ENCODE results near the gene YPEL2.

Gene YPEL2

GRCh38 chr17:59338498-59338897, 7.0 kb downstream of the YPEL2 start:
- Histone ChIP-seq H3K9me3 (ENCODE audit: control insufficient read depth, insufficient read depth, low read length) (no peaks in the 10 kb centered on the region), H3K9ac (ENCODE audit: low read depth, low read length) (no peak overlapping the region), H3K4me1 (ENCODE audit: insufficient read depth, low read length) (no peaks in the 10 kb centered on the region), H3K36me3 (ENCODE audit: insufficient read depth, low read length) (no peaks in the 10 kb centered on the region)

- Histone ChIP-seq H3K36me3 (ENCODE audit: insufficient read depth, low read length) (no peaks in the 10 kb centered on the region), H3K9me3 (ENCODE audit: control insufficient read depth, insufficient read depth, low read length) (no peaks in the 10 kb centered on the region), H3K4me1 (ENCODE audit: insufficient read depth, low read length) (no peaks in the 10 kb centered on the region), H3K9ac (ENCODE audit: low read depth, low read length) (no peak overlapping the region)
These were observed 10.5 kb downstream of the YPEL2 start for GRCh38 chr17:59341922-59342321.

- no peaks in the 10 kb centered on the region for H3K36me3 ChIP-seq (ENCODE audit: insufficient read depth, low read length)
- no peaks in the 10 kb centered on the region for H3K4me1 ChIP-seq (ENCODE audit: insufficient read depth, low read length)
- no peaks in the 10 kb centered on the region for H3K9me3 ChIP-seq (ENCODE audit: control insufficient read depth, insufficient read depth, low read length)
- H3K9ac ChIP-seq (ENCODE audit: low read depth, low read length) = no peak overlapping the region
These were observed 11.3 kb downstream of the YPEL2 start for GRCh38 chr17:59342681-59343131.

GRCh38 chr17:59345476-59345875, 14.0 kb downstream of the YPEL2 start:
- H3K9ac ChIP-seq (ENCODE audit: low read depth, low read length) = no peak overlapping the region
- no peaks in the 10 kb centered on the region for H3K4me1 ChIP-seq (ENCODE audit: insufficient read depth, low read length)
- no peaks in the 10 kb centered on the region for H3K36me3 ChIP-seq (ENCODE audit: insufficient read depth, low read length)
- H3K9me3 ChIP-seq (ENCODE audit: control insufficient read depth, insufficient read depth, low read length) = no peaks in the 10 kb centered on the region

- Histone ChIP-seq H3K9me3 (ENCODE audit: control insufficient read depth, insufficient read depth, low read length) (no peaks in the 10 kb centered on the region), H3K9ac (ENCODE audit: low read depth, low read length) (no peak overlapping the region), H3K36me3 (ENCODE audit: insufficient read depth, low read length) (no peaks in the 10 kb centered on the region), H3K4me1 (ENCODE audit: insufficient read depth, low read length) (no peaks in the 10 kb centered on the region)
These were observed 14.9 kb downstream of the YPEL2 start for GRCh38 chr17:59346341-59346740.

- Histone ChIP-seq H3K9me3 (ENCODE audit: control insufficient read depth, insufficient read depth, low read length) (no peaks in the 10 kb centered on the region), H3K4me1 (ENCODE audit: insufficient read depth, low read length) (no peaks in the 10 kb centered on the region)
These were observed 15.5 kb downstream of the YPEL2 start for GRCh38 chr17:59346876-59347407.

GRCh38 chr17:59347975-59348391, 16.5 kb downstream of the YPEL2 start:
- H3K4me1 ChIP-seq (ENCODE audit: insufficient read depth, low read length) = no peaks in the 10 kb centered on the region
- H3K9me3 ChIP-seq (ENCODE audit: control insufficient read depth, insufficient read depth, low read length) = no peaks in the 10 kb centered on the region
- no peak overlapping the region for H3K9ac ChIP-seq (ENCODE audit: low read depth, low read length)
- no peaks in the 10 kb centered on the region for H3K36me3 ChIP-seq (ENCODE audit: insufficient read depth, low read length)

More at GRCh38 chr17:59346876-59347407, 15.5 kb downstream of the YPEL2 start:
- no peaks in the 10 kb centered on the region for H3K36me3 ChIP-seq (ENCODE audit: insufficient read depth, low read length)
- H3K9ac ChIP-seq (ENCODE audit: low read depth, low read length) = no peak overlapping the region

GRCh38 chr17:59349178-59349577, 17.7 kb downstream of the YPEL2 start:
- Histone ChIP-seq H3K4me1 (ENCODE audit: insufficient read depth, low read length) (peaks cover 7% of the 10 kb centered on the region; the same call in 1 of the 2 replicates), H3K9ac (ENCODE audit: low read depth, low read length) (no peak overlapping the region), H3K9me3 (ENCODE audit: control insufficient read depth, insufficient read depth, low read length) (no peaks in the 10 kb centered on the region), H3K36me3 (ENCODE audit: insufficient read depth, low read length) (no peaks in the 10 kb centered on the region)

GRCh38 chr17:59353106-59353854, 21.8 kb downstream of the YPEL2 start:
- no peak overlapping the region for H3K9ac ChIP-seq (ENCODE audit: low read depth, low read length)
- H3K4me1 ChIP-seq (ENCODE audit: insufficient read depth, low read length) = peaks cover 12% of the 10 kb centered on the region; the same call in 1 of the 2 replicates
- H3K9me3 ChIP-seq (ENCODE audit: control insufficient read depth, insufficient read depth, low read length) = 0 out of 2 replicates have a peak, but pooled peaks cover 6% of the 10 kb centered on the region
- H3K36me3 ChIP-seq (ENCODE audit: insufficient read depth, low read length) = no peaks in the 10 kb centered on the region

GRCh38 chr17:59353936-59354755, 22.7 kb downstream of the YPEL2 start:
- H3K36me3 ChIP-seq (ENCODE audit: insufficient read depth, low read length) = no peaks in the 10 kb centered on the region
- 0 out of 2 replicates have a peak, but pooled peaks cover 6% of the 10 kb centered on the region for H3K9me3 ChIP-seq (ENCODE audit: control insufficient read depth, insufficient read depth, low read length)
- H3K9ac ChIP-seq (ENCODE audit: low read depth, low read length) = no peak overlapping the region
- peaks cover 12% of the 10 kb centered on the region; the same call in 1 of the 2 replicates for H3K4me1 ChIP-seq (ENCODE audit: insufficient read depth, low read length)

GRCh38 chr17:59355030-59355701, 23.7 kb downstream of the YPEL2 start:
- Histone ChIP-seq H3K9me3 (ENCODE audit: control insufficient read depth, insufficient read depth, low read length) (0 out of 2 replicates have a peak, but pooled peaks cover 6% of the 10 kb centered on the region), H3K9ac (ENCODE audit: low read depth, low read length) (no peak overlapping the region), H3K36me3 (ENCODE audit: insufficient read depth, low read length) (no peaks in the 10 kb centered on the region), H3K4me1 (ENCODE audit: insufficient read depth, low read length) (peaks cover 12% of the 10 kb centered on the region; the same call in 1 of the 2 replicates)

GRCh38 chr17:59355702-59356325, 24.4 kb downstream of the YPEL2 start:
- no peak overlapping the region for H3K9ac ChIP-seq (ENCODE audit: low read depth, low read length)
- no peaks in the 10 kb centered on the region for H3K36me3 ChIP-seq (ENCODE audit: insufficient read depth, low read length)
- 0 out of 2 replicates have a peak, but pooled peaks cover 6% of the 10 kb centered on the region for H3K9me3 ChIP-seq (ENCODE audit: control insufficient read depth, insufficient read depth, low read length)
- peaks cover 12% of the 10 kb centered on the region; the same call in 1 of the 2 replicates for H3K4me1 ChIP-seq (ENCODE audit: insufficient read depth, low read length)

GRCh38 chr17:59356543-59357218, 25.2 kb downstream of the YPEL2 start:
- Histone ChIP-seq H3K36me3 (ENCODE audit: insufficient read depth, low read length) (no peaks in the 10 kb centered on the region), H3K9me3 (ENCODE audit: control insufficient read depth, insufficient read depth, low read length) (0 out of 2 replicates have a peak, but pooled peaks cover 6% of the 10 kb centered on the region), H3K9ac (ENCODE audit: low read depth, low read length) (no peak overlapping the region), H3K4me1 (ENCODE audit: insufficient read depth, low read length) (peaks cover 13% of the 10 kb centered on the region)
